ENCODE data around the gene IGFBP2.

Gene IGFBP2

DNA sequence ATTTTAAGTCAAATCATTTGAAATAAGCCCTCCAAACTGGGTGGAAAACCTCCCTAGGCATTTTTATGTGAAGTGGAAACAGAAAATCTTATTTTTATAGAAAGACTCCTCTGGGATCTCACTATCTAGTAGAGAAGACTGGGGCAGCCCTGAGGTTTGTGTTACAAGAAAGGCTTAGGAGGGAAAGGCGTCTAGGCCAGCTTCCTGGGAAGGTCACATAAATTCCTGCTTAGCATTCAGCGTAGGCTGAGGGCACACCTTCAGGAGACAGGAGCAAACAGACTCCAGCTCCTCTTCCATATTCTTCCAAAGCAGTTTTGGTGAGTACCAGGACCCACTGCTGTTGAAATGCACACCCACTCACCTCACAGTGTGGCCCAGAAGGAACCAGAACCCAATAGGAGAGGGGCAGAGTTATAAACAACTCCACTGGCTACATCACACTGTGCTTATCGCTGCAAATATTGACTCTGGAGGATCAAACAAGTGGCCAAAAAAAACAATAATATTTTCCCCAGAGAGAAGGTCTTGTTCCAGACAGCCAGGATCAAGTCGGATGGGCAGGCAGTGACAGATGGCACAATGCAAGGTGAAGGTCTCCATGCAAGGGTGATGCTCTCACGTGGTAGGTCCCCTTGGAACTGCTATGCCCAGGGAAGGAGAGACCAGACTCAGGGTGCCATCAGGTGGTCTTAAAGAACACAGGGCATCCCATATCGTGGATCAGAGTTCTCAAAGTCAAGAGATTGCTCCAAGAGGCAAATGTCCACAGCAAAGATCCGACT lies 17.7 kb upstream of the IGFBP2 start:
- no peak for DNase-seq (ENCODE audit: low read depth)

DNA sequence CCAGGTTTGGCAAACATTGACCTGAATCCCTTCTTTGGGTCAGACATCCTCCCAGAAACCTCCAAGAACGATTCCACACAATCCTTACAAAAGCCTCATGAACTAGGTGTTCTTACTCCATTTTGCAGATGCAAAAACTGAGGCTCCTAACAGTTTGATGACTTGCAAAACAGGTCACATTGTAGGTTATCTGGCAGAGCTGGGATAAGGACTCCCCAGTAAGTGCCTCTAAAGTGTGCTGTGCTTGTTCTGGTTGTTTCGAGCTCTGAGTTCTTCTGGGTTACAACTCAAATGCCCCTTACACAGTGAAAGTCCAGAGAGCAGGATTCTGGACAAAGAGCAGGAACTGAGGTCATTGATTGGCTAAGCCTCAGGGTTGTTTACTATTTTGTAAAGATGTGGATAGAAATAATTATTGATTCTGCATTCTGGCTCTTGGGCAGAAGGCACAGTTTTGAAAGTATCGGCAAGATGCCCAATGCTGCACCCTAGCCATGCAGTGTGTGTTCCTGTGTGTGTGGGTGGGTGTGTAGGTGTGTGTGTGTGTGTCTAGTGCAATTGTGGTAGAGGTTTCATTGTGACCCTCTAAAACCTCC lies 17.0 kb upstream of the IGFBP2 start:
- DNase-seq (ENCODE audit: low read depth), result no peak

DNA sequence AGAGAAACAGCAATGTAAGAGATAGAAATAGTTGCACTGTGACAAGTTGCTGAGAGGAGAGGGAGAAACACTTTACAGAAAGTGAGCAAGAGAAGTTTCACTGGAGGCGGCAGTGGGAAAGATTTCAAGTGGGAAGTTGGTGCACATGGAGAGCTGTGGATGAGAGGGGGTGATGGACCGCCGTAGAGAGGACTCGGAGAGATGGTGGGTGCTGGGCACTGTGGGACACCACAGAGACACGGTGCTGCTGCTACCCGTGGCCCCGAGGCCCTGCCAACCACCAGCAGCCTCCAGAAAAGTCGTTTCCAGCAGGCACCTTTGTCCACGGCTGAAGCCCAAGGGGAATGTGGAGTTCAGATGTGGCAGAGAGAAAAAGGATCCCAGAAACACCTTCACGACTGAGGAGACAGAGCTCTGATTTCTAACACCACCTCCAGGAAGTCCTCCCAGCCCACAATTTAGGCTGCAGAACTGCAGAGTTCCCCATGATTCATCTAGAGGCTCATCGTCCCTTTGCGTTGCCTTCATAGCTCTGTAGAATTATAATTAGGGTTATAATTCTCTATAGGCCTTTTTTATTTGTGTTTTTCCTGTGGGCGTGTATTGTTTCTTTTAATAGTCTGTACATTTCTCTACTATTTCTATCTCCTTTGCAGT lies 15.9 kb upstream of the IGFBP2 start:
- DNase-seq (ENCODE audit: low read depth), result no peak

DNA sequence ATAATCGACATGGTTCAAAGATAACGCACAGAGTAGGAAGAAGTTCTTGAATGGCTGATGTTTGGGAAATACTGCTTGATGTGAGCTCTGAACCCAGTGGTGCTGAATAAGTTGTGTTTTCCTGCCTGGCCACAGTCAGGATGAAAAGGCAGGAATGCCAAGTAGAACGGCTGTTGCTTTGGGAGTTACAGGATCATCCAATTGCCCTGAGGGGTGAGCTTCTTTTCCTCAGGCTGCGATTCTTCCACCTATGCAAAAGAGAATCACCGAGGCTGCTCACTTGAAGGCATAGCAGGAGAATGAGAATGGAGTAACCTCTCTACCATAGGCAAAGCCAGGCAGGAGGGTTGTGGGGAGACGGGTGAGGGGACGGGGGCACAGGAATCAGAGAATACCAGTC lies 14.4 kb upstream of the IGFBP2 start:
- no peak for DNase-seq (ENCODE audit: low read depth)

DNA sequence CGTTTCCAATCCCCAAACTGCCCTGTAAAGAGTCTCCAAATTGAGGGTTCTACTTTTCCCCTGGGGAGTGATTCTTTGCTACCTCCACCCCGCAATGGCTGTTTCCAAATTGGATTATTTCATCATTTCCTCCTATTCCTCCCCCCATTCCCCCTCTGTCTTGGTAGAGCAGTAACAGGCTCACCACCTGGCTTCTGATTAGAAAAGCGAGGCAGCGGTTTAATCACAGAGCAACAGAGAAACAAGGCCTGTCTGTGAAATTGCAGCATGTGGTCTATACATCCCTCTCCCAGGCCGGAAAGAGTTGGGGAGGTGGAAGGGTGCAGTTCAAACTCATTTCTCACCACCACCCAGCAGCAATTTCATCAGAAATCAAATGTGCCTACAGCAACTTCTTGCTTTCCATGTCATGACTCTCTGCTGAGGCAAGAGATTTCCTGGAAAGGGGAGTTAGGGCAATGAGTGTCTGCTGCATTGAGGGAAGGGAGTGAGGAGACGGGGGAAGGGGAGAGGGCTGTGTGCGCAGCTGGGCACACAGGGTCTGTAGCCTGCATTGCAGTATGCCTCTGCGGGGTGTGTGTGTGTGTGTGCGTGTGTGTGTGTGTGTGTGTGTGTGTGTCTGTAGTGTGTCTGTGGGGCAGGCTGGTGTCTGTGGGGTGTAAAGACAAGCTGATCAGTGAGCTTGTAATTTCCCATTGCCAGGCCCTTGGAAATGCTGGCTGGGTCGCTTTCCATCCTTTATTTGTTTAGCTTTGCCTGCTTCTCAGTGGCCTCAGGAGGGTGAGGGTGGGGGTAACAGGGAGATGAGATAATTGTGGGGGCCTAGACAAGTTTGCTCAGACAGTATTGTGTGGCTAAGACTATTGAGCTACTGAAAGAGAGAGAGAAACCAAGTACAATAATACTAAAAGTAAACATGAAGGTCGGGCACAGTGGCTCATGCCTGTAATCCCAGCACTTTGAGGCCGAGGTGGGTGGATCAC lies 13.5 kb upstream of the IGFBP2 start:
- no peak for DNase-seq (ENCODE audit: low read depth)

DNA sequence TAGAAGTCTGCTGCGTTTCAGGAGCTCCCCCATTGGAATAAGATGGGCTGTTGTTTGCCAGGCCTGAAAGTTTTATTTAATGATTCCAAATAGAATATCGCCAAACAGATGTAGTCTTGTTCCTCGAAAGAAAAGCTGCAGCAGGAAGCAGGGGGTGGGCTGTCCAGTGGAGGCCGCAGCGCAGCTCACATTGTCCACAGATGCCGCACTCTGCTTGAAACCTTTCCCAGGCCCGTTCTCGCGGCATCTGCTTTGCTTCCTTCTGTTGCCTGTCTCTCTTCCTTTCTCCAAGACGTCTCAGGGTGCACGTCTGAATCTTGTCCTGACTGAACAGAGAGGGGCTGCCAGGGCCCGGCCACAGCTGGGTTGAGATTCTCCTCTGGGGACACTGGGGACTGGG lies 12.4 kb upstream of the IGFBP2 start:
- DNase-seq (ENCODE audit: low read depth), result no peak

DNA sequence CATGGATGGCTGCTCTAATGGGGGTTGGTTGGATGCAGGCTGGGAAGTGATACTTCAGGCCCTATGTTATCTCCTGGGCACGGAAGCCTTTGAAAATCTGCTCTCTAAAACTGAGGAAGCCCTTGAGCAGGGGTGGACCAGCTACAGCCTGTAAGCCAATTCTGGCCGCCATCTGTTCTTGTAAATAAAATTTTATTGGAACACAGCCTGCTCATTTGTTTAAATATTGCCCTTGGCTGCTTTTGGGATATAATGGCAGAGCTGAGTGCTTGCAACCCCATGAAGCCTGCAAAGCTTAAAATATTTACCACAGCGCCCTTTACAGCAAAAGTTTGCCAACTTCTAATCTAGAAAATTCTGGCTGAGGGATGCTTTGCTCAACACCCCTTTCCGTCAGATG lies 11.9 kb upstream of the IGFBP2 start:
- no peak for DNase-seq (ENCODE audit: low read depth)

DNA sequence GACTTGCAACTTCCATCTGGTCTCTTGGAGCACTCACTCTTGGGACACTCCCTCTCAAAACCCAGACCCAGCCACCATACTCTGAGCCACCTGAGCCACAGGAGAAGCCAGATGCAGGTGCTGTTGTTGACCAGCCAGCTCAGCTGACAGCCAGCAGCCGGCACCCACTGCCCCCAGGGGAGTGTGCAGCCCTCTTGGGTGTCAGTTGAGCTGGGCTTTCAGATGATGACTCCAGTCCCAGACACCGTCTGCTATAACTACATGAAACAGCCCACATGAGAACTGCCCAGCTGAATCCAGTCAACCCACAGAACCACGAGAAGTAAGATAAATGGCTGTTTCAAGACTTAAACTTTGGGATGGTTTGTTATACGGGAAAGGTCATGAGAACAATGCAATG lies 10.7 kb upstream of the IGFBP2 start:
- DNase-seq (ENCODE audit: low read depth), result no peak

DNA sequence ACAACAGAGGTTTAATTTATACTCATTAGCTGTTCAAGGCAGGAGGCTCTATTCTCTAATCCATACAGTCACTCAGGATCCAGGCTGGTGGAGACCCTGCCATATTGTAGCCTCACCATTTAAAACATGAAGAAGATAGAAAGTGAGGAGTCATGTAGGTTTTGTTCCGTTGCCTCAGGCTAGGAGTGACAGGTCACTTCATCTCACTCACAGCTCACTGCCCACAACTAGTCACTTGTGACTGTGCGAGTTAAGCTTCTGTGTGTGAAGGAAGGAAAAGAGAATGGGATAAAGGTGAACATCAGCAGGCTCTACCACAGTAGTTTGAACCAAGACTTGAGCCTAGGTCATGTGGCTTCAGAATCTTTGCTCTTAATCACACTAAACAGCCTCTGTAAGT lies 9.0 kb upstream of the IGFBP2 start:
- no peak for DNase-seq (ENCODE audit: low read depth)

DNA sequence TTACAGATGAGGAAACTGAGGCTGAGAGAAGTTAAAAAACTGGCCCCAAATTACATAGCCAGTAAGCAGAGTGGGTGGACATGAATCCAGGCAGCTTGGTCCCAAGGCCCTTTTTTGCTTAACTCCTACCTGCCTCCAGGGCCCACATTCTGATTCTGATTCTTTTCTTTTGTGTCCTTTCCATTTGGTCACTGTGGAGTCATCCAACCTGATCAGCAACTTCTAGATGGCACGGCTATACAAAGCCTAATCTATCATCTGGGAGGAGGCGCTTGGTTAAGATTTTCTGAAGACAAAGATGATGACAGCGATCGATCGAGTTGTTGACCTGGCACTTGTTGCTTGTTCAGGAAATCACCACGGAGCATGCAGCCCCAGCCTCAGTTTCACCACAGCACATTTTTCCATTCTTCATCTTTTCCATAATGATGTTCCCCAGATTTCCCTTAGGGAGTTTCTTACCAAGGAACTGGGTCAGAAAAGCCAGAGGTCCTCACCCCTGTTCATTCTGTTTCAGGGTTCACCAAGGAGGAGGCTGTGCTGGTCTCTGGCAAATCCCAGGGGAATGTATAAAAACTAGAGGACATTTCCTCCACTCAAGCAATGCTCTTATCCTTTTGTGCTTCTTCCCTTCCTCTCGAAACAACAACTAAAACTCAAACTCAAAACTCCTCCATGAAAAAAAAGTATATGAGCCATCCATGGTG lies 6.9 kb upstream of the IGFBP2 start:
- DNase-seq (ENCODE audit: low read depth), result no peak

DNA sequence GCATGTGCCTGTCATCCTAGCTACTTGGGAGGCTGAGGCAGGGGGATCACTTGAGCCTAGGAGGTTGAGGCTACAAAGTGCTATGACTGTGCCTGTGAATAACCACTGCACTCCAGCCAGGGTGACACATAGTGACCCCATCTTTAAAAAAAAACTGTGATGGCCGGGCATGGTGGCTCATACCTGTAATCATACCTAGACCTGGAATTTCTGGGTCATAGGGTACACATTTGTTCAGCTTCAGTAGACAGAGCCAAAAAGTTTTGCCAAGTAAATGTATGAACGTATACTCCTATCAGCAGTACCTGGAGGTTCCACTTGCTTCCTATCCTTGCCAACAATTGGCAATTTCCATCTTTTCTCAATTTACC lies 6.4 kb upstream of the IGFBP2 start:
- no peak for DNase-seq (ENCODE audit: low read depth)

DNA sequence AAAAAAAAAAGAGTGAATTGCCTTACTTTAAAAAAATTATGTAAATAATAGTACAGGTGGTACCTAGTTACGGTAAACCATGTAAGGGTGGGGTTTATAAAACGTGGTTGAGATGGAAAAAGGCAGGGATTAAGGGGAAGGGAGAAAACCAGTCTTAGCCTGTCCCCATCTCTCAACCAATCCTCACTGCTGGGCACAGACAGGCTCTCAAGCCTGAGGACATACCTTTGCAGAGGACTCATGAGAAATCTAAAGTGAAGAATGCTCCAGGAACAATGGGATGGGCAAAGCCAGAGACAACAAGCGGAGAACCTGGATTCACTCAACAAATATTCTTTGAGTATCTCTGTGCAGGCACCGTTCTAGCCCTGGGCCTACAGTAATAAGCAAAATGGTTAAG lies 3.4 kb upstream of the IGFBP2 start:
- no peak for DNase-seq (ENCODE audit: low read depth)

DNA sequence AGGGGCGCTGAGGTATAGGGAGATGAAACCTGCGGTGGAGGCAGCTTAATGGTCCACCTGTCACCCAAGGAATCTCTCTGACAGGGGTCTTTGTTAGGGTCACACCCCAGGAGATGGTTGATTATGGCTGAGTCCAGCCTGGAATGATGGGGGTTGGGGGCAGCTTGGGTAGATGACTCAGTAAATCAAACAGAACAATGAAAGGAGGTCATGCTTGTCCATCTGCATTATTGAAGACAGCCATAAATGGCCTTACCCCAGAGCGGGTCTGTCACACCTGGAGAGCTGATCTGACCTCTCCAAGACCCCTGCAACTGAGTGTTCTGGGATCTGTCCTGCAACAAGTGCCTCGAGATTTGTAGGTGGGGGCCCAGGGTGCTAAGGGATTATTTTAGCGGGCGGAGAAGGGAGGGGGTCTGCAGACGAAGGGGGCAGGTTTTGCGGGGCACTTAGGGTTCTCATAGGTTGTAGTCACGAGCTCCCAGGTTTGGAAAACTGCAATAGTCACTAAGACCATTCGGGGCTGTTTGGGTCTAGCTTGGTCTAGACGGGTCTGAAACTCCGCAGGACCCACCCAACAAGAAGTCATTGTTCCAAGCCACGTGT lies 771 bp upstream of the IGFBP2 start:
- DNase-seq (ENCODE audit: low read depth), result no peak

DNA sequence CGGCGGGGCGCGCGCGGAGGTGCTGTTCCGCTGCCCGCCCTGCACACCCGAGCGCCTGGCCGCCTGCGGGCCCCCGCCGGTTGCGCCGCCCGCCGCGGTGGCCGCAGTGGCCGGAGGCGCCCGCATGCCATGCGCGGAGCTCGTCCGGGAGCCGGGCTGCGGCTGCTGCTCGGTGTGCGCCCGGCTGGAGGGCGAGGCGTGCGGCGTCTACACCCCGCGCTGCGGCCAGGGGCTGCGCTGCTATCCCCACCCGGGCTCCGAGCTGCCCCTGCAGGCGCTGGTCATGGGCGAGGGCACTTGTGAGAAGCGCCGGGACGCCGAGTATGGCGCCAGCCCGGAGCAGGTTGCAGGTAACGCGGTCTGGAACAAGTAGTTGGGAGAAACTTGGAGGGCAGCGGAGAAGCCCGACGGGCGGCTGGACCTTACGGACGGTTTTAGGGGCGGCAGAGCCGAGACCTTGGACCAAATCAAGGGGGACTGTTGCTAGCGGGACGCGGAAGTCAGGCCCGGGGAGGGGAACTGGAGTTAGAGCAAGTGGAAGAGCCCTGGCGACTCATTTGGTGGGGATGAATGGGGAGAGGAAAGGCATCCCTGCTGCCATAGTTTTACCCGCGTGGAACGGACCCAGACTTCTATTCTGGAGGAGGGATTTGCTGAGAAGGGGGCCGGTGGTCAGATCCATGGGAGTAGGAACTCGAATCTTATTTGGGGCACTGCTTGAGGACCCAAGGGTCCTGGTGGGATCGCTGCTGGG lies 573 bp downstream of the IGFBP2 start:
- no peak for DNase-seq (ENCODE audit: low read depth)

DNA sequence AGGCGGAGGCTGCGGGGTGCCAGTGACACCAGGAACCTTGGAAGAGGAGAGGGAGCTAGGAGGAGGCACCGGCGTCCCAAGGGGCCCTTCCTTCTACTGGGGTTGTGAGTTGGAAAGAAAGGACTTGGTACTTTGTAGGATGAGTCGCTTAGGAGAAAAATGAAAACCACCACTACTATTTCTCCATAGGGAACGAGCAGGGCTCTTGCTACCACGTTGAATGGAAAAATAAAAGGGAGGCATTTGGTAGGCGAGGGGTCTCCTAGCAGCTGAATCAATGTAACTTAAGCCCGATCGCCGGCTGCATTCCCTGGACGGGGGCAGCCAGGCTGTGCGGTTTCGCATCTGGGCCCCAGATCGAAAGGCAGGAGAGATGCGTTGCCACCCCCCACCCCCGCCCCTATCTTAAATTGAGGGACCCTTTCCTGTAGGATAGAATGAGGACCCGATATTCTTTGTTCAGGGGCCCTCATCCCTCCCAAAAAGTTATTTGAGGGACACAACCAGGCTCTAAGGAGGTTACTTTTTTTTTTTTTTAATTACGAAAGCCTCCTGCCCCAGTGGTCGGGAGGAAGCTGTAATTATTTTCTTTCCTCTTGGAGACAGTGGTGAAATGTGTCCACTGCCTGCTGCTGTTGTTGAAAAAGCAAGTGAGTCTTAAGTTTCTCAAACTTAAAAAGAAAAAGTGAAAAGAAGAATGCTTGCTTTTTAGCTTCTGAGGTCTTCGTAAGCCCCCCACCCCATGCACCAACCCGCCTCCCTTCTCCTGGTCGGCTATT lies 1.3 kb downstream of the IGFBP2 start:
- no peak for DNase-seq (ENCODE audit: low read depth)

DNA sequence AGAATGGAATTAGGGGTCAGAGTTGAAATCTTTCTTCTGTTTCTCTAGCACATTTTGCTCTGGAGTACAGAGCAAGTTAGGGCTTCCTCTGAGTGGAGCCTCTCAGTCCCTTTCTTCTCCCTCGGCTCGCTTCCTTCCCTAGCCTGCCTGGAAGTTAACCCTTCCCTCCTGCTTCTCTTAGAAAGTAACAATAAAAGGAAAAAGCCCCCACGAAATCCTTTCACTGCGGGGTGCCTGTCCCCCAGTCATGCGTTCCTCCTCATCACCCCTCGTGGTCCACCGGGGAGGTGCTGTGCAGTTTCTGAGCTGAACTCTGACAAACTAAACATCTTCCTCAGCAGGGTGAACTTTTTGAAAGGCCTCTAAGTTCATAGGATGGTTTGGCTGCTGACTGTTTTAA lies 2.0 kb downstream of the IGFBP2 start:
- DNase-seq (ENCODE audit: low read depth), result no peak

DNA sequence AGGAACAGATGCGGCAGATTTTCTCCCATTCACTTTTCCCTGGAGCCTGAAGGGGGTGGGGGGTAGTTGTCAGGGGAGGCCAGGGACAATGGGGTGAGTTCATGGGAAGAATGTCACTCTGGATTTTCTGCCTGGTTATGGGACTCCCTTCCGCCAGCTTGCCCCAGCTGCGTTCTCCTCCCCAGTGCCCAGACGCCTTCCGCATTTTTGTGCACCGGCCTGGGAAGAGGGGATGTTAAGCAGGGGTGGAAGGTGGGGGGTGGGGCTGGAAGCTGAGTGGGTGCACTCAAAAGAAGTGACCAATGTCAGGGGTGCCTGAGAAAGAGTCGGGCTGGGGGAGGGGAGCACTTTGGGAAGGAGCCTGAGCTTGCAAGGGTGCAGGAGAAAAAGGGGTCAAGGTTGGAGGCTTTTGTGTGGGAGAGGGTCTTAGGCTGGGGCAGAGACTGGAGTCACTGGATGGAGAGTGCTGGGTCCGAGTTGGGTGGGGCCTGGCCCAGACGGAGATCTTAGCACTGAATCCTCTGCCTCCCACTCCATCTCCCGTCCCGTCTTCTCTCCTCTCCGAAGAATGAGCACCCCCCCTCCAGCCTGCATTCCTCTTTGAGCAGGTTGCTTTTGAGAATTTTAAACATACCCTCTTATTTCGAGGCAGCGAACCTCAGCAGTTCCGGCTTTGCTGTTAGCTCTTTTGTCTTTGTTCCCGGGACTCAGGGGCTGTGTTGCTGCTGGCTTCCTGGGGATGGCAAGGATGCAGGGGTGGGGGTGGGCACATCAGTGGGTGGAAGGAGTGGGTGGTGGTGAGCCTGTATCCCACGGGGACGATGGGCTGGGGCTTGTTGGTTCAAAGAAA lies 2.7 kb downstream of the IGFBP2 start:
- no peak for DNase-seq (ENCODE audit: low read depth)

DNA sequence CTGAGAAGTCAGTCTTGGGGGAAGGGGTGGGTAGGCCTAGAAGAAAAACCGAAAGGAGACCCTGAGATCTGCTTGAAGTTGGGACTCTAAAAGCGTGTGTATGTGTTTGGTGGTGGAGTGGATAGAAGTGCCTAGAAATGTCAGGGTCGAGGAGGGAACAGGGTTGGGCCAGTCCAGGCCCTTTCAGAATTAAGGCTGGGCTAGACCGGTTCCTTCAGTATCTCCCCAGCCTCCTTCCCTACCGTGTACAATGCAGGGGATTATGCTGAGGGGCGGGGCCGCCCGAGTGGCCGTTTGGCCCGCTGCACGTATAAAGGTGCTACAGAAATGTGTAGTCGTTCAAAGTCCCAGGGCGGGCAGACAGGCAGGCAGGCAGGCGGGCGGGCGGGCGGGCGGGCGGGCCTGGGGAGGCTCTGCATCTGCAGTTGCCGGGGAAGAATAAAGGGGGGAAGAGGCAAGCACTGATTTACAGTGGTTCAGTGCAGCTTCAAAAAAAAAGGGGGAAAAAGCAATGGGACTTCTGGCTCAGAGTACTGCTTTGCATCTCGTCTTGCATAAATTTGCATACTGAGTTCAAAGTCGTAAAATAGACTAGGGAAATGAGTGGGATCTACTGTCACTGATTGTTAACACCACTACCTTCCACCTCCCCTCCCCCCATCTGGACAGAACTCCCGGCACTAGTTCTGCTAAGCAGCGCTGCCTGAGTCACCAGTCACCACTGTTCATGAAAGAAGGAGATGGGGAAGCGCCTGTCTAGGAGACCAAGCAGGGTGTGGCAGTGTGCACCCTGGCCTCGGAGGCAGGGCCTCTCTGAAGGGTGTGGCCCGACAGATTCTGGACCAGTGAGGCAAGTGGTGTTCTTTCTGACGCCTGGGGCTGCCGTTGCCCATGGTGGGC lies 3.6 kb downstream of the IGFBP2 start:
- DNase-seq (ENCODE audit: low read depth), result no peak
